Measurements from ENCODE around the gene THSD7A. TPM values are rescaled to one million over a fixed set of nuclear protein-coding genes. Genes with fewer than 3 reads are reported as not detected.

THSD7A gene
- total RNA-seq, 1 experiment from 2014 or later, result not detected

DNA sequence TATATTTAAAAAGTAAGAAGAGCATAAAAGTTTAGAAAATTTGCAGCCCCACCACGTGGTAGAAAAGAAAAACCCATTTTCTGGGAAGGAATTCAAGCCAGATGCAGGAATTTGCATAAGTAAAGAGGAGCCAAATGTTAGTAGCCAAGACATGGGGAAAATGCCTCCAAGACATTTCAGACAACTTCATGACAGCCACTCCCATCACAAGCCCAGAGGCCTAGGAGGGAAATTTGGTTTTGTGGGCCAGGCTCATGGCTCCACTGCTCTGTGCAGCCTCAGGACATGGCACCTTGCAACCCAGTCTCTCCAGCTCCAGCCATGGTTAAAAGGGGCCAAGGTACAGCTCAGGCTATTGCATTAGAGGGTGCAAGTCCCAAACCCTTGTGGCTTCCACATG lies 411.9 kb downstream of the THSD7A start:
- Histone ChIP-seq H3K4me1 (ENCODE audit: low read length) (no peaks in the 10 kb centered on the region), H2AFZ (ENCODE audit: low read length) (no peak overlapping the region), H3K9ac (ENCODE audit: low read length) (no peak overlapping the region), H3K27ac (ENCODE audit: low read length) (no peak overlapping the region), H3K79me2 (ENCODE audit: low read length) (no peaks in the 10 kb centered on the region), H3K9me3 (ENCODE audit: low read length) (peaks cover 4% of the 10 kb centered on the region; the same call in 1 of the 2 replicates), H3K27me3 (ENCODE audit: low read length) (no peaks in the 10 kb centered on the region), H3K36me3 (ENCODE audit: insufficient read depth, low read length) (peaks cover 4% of the 10 kb centered on the region; the same call in 1 of the 2 replicates), H3K9me2 (replicated peaks; ENCODE audit: insufficient read depth, low read length) (no peaks in the 10 kb centered on the region), H3K4me3 (ENCODE audit: low read length) (no peak overlapping the region), H3K4me2 (ENCODE audit: low read depth, low read length, poor library complexity, severe bottlenecking) (no peak overlapping the region), H4K20me1 (ENCODE audit: insufficient read depth, low read depth, low read length) (no peaks in the 10 kb centered on the region)
- no peak for DNase-seq

DNA sequence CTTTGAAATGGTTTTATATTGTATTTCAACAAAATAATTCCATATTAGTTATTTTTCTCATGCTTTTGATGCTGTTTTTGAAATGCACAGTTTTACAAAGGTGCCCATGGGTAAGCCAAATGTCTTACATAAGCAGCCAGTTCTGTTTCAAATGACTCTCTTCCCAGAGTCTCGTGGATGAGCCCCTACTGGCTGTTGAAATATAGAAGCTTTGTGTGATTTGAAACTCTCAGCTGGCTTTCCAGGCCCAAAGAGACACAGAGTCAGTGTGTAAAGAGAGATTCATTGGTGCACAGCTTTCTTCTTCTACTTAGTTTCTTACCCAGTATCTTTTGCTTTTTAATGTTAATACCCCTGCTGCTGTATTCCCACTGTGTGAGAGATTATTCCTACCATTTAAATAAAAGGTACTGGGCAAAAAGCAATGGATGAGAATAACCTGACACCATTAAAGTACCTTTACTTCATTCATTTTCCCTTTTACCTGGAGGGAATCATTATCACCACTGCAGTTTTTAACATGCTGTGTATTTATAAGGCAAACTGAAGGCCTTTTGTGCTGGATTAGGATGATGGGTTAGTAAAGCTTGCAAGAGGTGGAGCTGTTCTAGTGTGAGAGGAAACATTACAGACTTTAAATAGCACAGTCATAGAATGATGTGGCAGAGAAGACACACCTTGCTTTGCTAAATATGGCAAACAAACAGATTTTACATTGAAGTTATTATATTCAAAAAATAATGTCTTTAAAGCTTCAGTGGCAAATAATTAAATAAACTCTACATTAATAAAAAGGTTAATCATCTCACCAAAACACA lies 415.1 kb downstream of the THSD7A start:
- Histone ChIP-seq H3K9me2 (replicated peaks; ENCODE audit: insufficient read depth, low read length) (no peaks in the 10 kb centered on the region), H3K4me2 (ENCODE audit: low read depth, low read length, poor library complexity, severe bottlenecking) (no peak overlapping the region), H3K9me3 (ENCODE audit: low read length) (peaks cover 4% of the 10 kb centered on the region; the same call in 1 of the 2 replicates), H2AFZ (ENCODE audit: low read length) (no peak overlapping the region), H3K4me1 (ENCODE audit: low read length) (no peaks in the 10 kb centered on the region), H3K36me3 (ENCODE audit: insufficient read depth, low read length) (peaks cover 4% of the 10 kb centered on the region; the same call in 1 of the 2 replicates), H3K4me3 (ENCODE audit: low read length) (no peak overlapping the region), H3K79me2 (ENCODE audit: low read length) (no peaks in the 10 kb centered on the region), H3K27me3 (ENCODE audit: low read length) (no peaks in the 10 kb centered on the region), H4K20me1 (ENCODE audit: insufficient read depth, low read depth, low read length) (no peaks in the 10 kb centered on the region), H3K9ac (ENCODE audit: low read length) (no peak overlapping the region), H3K27ac (ENCODE audit: low read length) (no peak overlapping the region)
- DNase-seq, result no peak

DNA sequence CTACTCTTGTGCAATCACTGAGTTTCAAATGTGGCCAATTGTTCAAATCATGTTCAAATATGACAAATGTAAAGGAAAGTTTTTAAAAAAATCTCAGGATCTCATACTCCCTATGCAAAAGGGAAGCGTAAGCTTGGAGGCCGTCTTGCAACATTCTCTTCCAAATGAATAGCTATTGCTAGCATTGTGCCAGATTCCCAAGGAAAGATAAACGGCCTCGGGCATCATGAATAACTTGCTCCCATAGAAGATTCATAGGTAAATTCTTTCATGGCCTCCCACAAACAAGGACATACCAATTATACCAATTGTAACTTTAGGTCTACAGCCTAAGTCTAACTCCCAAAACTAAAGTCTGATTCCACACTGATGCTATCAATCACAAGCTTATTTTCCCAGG lies 416.9 kb downstream of the THSD7A start:
- no peaks in the 10 kb centered on the region for H4K20me1 ChIP-seq (ENCODE audit: insufficient read depth, low read depth, low read length)
- no peaks in the 10 kb centered on the region; the same call in 1 of the 2 replicates for H3K9me3 ChIP-seq (ENCODE audit: low read length)
- no peaks in the 10 kb centered on the region for H3K36me3 ChIP-seq (ENCODE audit: insufficient read depth, low read length)
- H3K9ac ChIP-seq (ENCODE audit: low read length), result no peak overlapping the region
- H3K27ac ChIP-seq (ENCODE audit: low read length), result no peak overlapping the region
- no peak overlapping the region for H2AFZ ChIP-seq (ENCODE audit: low read length)
- H3K4me3 ChIP-seq (ENCODE audit: low read length), result no peak overlapping the region
- no peaks in the 10 kb centered on the region for H3K79me2 ChIP-seq (ENCODE audit: low read length)
- no peak overlapping the region for H3K4me2 ChIP-seq (ENCODE audit: low read depth, low read length, poor library complexity, severe bottlenecking)
- no peak for DNase-seq
- no peaks in the 10 kb centered on the region for H3K4me1 ChIP-seq (ENCODE audit: low read length)
- H3K27me3 ChIP-seq (ENCODE audit: low read length), result no peaks in the 10 kb centered on the region
- no peaks in the 10 kb centered on the region for H3K9me2 ChIP-seq (replicated peaks; ENCODE audit: insufficient read depth, low read length)

DNA sequence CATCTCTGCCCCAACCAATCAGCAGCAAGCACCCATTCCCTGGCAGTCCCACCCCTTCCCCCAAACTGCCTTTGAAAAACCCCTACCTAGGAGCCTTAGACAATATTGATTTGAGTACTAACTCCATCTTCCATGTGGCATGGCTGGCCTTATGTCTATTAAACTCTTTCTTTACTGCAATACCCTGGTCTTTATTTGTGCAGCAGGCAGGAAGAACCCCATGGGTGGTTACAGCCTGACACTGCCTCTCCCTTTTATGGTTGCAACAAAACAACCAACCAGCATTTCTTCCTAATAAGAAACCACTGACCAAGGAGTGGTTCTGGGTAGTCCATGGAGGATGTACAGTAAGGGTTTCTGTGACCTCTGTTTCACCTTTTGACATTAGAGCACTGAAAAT lies 418.1 kb downstream of the THSD7A start:
- Histone ChIP-seq H3K4me2 (ENCODE audit: low read depth, low read length, poor library complexity, severe bottlenecking) (no peak overlapping the region), H3K9ac (ENCODE audit: low read length) (no peak overlapping the region), H3K9me3 (ENCODE audit: low read length) (no peaks in the 10 kb centered on the region), H2AFZ (ENCODE audit: low read length) (no peak overlapping the region), H3K9me2 (replicated peaks; ENCODE audit: insufficient read depth, low read length) (no peaks in the 10 kb centered on the region), H3K36me3 (ENCODE audit: insufficient read depth, low read length) (no peaks in the 10 kb centered on the region), H3K27ac (ENCODE audit: low read length) (no peak overlapping the region), H3K4me3 (ENCODE audit: low read length) (no peak overlapping the region), H3K4me1 (ENCODE audit: low read length) (no peaks in the 10 kb centered on the region), H4K20me1 (ENCODE audit: insufficient read depth, low read depth, low read length) (no peaks in the 10 kb centered on the region), H3K27me3 (ENCODE audit: low read length) (no peaks in the 10 kb centered on the region), H3K79me2 (ENCODE audit: low read length) (no peaks in the 10 kb centered on the region)
- no peak for DNase-seq

DNA sequence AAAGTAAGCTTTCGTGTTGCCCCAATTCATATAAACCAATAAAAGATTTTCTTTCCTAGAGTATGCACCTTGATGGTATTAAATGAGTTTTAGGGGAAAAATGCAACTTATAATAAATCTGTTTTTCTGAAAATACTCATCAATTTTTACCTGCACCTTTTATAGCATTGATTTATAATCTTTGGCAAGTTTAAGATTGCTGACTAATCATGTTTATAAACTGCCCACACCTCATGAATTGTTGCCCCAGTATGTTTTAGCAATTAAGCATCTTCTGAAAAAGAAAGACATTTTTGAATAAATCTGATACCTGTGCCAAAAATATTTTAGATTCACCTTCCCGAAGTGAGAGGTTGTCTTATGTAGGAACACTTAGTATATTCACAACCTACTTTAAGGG lies 420.0 kb downstream of the THSD7A start:
- Histone ChIP-seq H3K9me2 (replicated peaks; ENCODE audit: insufficient read depth, low read length) (no peaks in the 10 kb centered on the region), H3K36me3 (ENCODE audit: insufficient read depth, low read length) (no peaks in the 10 kb centered on the region), H3K4me1 (ENCODE audit: low read length) (no peaks in the 10 kb centered on the region), H2AFZ (ENCODE audit: low read length) (no peak overlapping the region), H3K79me2 (ENCODE audit: low read length) (no peaks in the 10 kb centered on the region), H3K27ac (ENCODE audit: low read length) (no peak overlapping the region), H3K4me2 (ENCODE audit: low read depth, low read length, poor library complexity, severe bottlenecking) (no peak overlapping the region), H3K4me3 (ENCODE audit: low read length) (no peak overlapping the region), H3K9me3 (ENCODE audit: low read length) (no peaks in the 10 kb centered on the region), H4K20me1 (ENCODE audit: insufficient read depth, low read depth, low read length) (no peaks in the 10 kb centered on the region), H3K9ac (ENCODE audit: low read length) (no peak overlapping the region), H3K27me3 (ENCODE audit: low read length) (no peaks in the 10 kb centered on the region)
- DNase-seq, result no peak

DNA sequence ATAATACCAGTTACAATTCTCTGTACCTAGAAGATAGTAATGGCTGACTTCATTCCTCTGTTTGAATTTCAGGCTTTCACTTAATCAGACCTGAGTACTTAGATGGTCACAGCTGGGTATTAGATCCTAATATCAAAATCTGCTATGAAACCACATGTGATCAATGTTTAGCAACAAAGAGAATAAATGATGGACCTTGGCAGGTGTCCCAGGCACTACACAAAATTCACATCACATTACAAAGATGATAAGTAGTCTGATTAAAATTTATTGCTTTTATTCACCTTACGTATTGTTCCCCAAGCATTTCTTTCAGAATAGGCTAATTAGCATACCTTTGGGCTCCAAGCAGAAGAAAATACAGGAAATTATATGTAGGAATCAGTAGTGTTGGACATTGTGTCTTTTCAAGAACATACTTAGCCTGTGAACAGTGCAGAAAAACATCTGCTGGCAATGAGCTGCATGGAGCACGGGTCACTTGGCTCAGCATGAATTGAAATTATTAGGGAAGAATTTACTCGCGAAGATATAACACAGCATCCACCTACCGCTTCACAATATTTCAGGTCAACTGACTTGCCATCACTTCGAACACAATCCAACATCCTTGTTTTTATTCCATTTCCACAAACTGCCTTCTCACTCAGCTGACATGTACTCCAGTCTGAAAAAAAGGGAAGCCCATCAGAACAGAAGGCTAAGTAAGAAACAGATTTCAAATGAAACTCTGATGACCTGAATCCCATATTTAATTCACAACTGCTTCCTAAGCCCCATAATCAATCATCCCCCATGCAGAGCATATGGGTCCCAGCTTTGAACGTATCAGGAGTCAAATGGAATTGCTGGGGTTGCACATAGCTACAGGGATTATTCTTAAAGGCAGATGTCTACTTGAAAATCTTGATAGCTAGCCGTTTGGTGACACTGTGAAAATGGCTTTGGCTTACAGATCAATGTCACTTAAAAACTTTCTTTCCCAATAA lies 421.0 kb downstream of the THSD7A start:
- Histone ChIP-seq H3K27me3 (ENCODE audit: low read length) (no peaks in the 10 kb centered on the region), H3K79me2 (ENCODE audit: low read length) (no peaks in the 10 kb centered on the region), H3K4me1 (ENCODE audit: low read length) (no peaks in the 10 kb centered on the region), H3K36me3 (ENCODE audit: insufficient read depth, low read length) (no peaks in the 10 kb centered on the region), H3K9me3 (ENCODE audit: low read length) (no peaks in the 10 kb centered on the region), H3K4me3 (ENCODE audit: low read length) (no peak overlapping the region), H3K27ac (ENCODE audit: low read length) (no peak overlapping the region), H3K9me2 (replicated peaks; ENCODE audit: insufficient read depth, low read length) (no peaks in the 10 kb centered on the region), H2AFZ (ENCODE audit: low read length) (no peak overlapping the region), H3K9ac (ENCODE audit: low read length) (no peak overlapping the region), H3K4me2 (ENCODE audit: low read depth, low read length, poor library complexity, severe bottlenecking) (no peak overlapping the region), H4K20me1 (ENCODE audit: insufficient read depth, low read depth, low read length) (no peaks in the 10 kb centered on the region)
- no peak for DNase-seq

DNA sequence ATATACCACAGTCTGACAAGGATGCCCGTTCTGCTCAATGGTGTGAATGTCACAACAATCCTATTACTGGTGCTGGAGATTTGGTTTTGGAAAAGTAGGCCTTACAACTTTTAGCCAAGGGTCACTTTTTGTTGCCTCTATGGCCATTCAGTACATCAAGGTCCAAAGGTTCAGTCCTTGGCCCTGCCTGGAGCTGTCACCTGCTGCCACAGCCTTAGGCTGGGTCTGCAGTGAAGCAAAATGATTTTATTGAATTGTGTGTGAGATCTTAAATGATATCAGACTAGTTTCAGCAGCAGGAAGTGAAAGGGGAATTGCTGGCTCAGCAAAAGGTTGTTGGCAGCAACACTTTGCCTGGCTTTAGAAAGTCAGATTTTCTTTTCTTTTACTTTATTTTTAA lies 427.6 kb downstream of the THSD7A start:
- H3K9ac ChIP-seq (ENCODE audit: low read length), result no peak overlapping the region
- no peak overlapping the region for H2AFZ ChIP-seq (ENCODE audit: low read length)
- H3K9me3 ChIP-seq (ENCODE audit: low read length), result no peaks in the 10 kb centered on the region
- no peak overlapping the region for H3K27ac ChIP-seq (ENCODE audit: low read length)
- H3K4me3 ChIP-seq (ENCODE audit: low read length), result no peak overlapping the region
- H3K79me2 ChIP-seq (ENCODE audit: low read length), result no peaks in the 10 kb centered on the region
- H3K27me3 ChIP-seq (ENCODE audit: low read length), result no peaks in the 10 kb centered on the region
- H3K4me1 ChIP-seq (ENCODE audit: low read length), result no peaks in the 10 kb centered on the region
- H4K20me1 ChIP-seq (ENCODE audit: insufficient read depth, low read depth, low read length), result no peaks in the 10 kb centered on the region
- no peak overlapping the region for H3K4me2 ChIP-seq (ENCODE audit: low read depth, low read length, poor library complexity, severe bottlenecking)
- H3K36me3 ChIP-seq (ENCODE audit: insufficient read depth, low read length), result no peaks in the 10 kb centered on the region
- no peak for DNase-seq
- no peaks in the 10 kb centered on the region for H3K9me2 ChIP-seq (replicated peaks; ENCODE audit: insufficient read depth, low read length)

DNA sequence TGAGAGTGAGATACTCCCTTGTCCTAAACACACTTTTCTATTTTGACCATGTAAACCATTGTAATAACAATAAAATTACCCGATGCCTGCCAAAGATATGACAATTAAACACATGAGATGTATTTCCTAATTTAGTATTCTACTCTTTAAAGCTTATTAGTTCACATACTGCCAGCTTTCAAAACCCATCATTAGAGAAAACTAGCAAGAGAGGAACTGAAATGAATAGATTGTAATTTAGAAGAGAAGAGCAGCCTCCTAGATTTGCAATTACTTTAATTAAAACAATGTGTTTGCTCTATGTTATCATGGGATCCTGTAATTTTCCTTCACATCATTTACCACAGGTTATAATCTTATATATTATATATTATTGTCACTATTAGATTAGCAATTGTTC lies 428.2 kb downstream of the THSD7A start:
- DNase-seq, result no peak
- Histone ChIP-seq H3K79me2 (ENCODE audit: low read length) (no peaks in the 10 kb centered on the region), H3K9me2 (replicated peaks; ENCODE audit: insufficient read depth, low read length) (no peaks in the 10 kb centered on the region), H3K27ac (ENCODE audit: low read length) (no peak overlapping the region), H3K36me3 (ENCODE audit: insufficient read depth, low read length) (no peaks in the 10 kb centered on the region), H4K20me1 (ENCODE audit: insufficient read depth, low read depth, low read length) (no peaks in the 10 kb centered on the region), H3K27me3 (ENCODE audit: low read length) (no peaks in the 10 kb centered on the region), H2AFZ (ENCODE audit: low read length) (no peak overlapping the region), H3K9ac (ENCODE audit: low read length) (no peak overlapping the region), H3K4me1 (ENCODE audit: low read length) (no peaks in the 10 kb centered on the region), H3K4me3 (ENCODE audit: low read length) (no peak overlapping the region), H3K9me3 (ENCODE audit: low read length) (no peaks in the 10 kb centered on the region), H3K4me2 (ENCODE audit: low read depth, low read length, poor library complexity, severe bottlenecking) (no peak overlapping the region)
